COR-L47 (cell line): ENCODE data around the gene SYNC.
A peak's percentile ranks its signal among the peaks of the same experiment; 100 is the strongest.

ENCODE experiments used
- DNase-seq: peaks from one replicate; lab custom pipeline; 2025; lab: John Stamatoyannopoulos, UW

SYNC gene

GRCh38 chr1:32702599-32703478 is at the start of gene SYNC:
Gene SYNC, minus strand, starts transcription at chr1:32702770. Its CDS starts 110 bp downstream, at chr1:32702660.
- DNase-seq, result peak; percentile 7

- DNase-seq, result no peak
Observed at GRCh38 chr1:32749771-32750170, 47.2 kb upstream of the SYNC start.

GRCh38 chr1:32749332-32749731 is 46.8 kb upstream of the SYNC start:
- no peak for DNase-seq

- DNase-seq, result no peak
Observed at GRCh38 chr1:32748926-32749325, 46.4 kb upstream of the SYNC start.

- DNase-seq, result no peak
Observed at GRCh38 chr1:32748348-32748747, 45.8 kb upstream of the SYNC start.

GRCh38 chr1:32746130-32746529 is 43.6 kb upstream of the SYNC start:
- no peak for DNase-seq

- DNase-seq, result no peak
Observed at GRCh38 chr1:32744071-32744425, 41.5 kb upstream of the SYNC start.

GRCh38 chr1:32743380-32744070 is 41.0 kb upstream of the SYNC start:
- no peak for DNase-seq

- DNase-seq, result no peak
Observed at GRCh38 chr1:32742956-32743355, 40.4 kb upstream of the SYNC start.

GRCh38 chr1:32742199-32742947 is 39.8 kb upstream of the SYNC start:
- no peak for DNase-seq

GRCh38 chr1:32741413-32742198 is 39.0 kb upstream of the SYNC start:
- DNase-seq, result no peak

- DNase-seq, result no peak
Observed at GRCh38 chr1:32741059-32741412, 38.5 kb upstream of the SYNC start.

- no peak for DNase-seq
Observed at GRCh38 chr1:32736812-32737791, 34.5 kb upstream of the SYNC start.

- no peak for DNase-seq
Observed at GRCh38 chr1:32733582-32734321, 31.2 kb upstream of the SYNC start.

GRCh38 chr1:32729254-32730046 is 26.9 kb upstream of the SYNC start:
- no peak for DNase-seq

- DNase-seq, result no peak
Observed at GRCh38 chr1:32728413-32729077, 26.0 kb upstream of the SYNC start.

- no peak for DNase-seq
Observed at GRCh38 chr1:32727876-32728275, 25.3 kb upstream of the SYNC start.

- no peak for DNase-seq
Observed at GRCh38 chr1:32725615-32725982, 23.0 kb upstream of the SYNC start.
